SK-N-SH (cell line): ENCODE data around the gene PDGFA.

Source experiments
- EZH2phosphoT487 ChIP-seq: fragments of 200-600 bp; sonication (generic); IDR thresholded peaks from 2 replicates; pipeline ENCODE4 v1.6.1; 2017; ENCODE audit warnings: low read depth, mixed run types, mild to moderate bottlenecking, antibody characterized with exemption, moderate library complexity, borderline replicate concordance
- FOSL2 ChIP-seq: IDR thresholded peaks from 2 replicates; pipeline ENCODE4 v1.4.0; 2012; ENCODE audit warnings: low read depth, mild to moderate bottlenecking, moderate library complexity, borderline replicate concordance
- MXI1 ChIP-seq: IDR thresholded peaks from 2 replicates; pipeline ENCODE4 v1.6.1; 2012; ENCODE audit warnings: mild to moderate bottlenecking, low read depth, low read length, improper control_type of control experiment
- POLR2AphosphoS5 ChIP-seq: IDR thresholded peaks from 2 replicates; pipeline ENCODE4 v1.6.1; 2012; ENCODE audit warnings: low read depth, low read length
- RCOR1 ChIP-seq: fragments of 150-350 bp; IDR thresholded peaks from 2 replicates; pipeline ENCODE4 v1.6.1; 2017; ENCODE audit warnings: antibody characterized with exemption, low read length
- TAF1 ChIP-seq: IDR thresholded peaks from 2 replicates; pipeline ENCODE4 v1.6.1; 2012; ENCODE audit warnings: low read depth, mild to moderate bottlenecking, low read length, moderate library complexity, borderline replicate concordance
- TF ChIP-seq, protein P1 (sequence below): fragments of 200-600 bp; sonication (generic); IDR thresholded peaks from 2 replicates; pipeline ENCODE4 v1.6.1; 2017; ENCODE audit warnings: antibody characterized with exemption, mild to moderate bottlenecking, moderate library complexity

DNA sequence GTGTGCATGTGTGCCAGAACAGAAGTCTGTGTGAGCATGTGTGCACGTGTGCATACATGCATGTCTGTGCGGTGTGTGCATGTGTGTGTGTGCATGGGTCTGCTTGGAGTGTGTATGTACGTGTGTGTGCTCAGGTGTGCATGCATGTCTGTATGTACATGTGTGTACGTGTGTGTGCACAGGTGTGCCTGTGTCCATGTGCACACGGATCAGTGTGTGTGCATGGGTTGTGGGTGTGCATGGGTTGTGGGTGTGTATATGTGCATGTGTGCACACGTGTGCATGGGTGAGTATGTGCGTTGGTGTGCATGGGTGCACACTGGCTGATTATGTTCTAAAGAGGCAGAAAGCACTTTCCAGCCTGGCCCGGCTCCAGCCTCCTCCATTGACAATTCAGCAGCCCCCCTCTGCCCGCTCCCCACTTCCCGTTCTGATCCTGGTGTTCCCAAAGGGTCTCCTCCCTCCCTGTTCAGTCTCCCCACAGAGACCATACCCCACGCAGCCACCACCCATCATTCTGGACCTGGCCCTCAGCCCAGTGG lies 44.1 kb upstream of the PDGFA start:
- no peak for TF ChIP-seq TAF1
- no peak for TF ChIP-seq RCOR1
- no peak for TF ChIP-seq MXI1
- TF ChIP-seq FOSL2 = no peak
- TF ChIP-seq, protein P1, sequence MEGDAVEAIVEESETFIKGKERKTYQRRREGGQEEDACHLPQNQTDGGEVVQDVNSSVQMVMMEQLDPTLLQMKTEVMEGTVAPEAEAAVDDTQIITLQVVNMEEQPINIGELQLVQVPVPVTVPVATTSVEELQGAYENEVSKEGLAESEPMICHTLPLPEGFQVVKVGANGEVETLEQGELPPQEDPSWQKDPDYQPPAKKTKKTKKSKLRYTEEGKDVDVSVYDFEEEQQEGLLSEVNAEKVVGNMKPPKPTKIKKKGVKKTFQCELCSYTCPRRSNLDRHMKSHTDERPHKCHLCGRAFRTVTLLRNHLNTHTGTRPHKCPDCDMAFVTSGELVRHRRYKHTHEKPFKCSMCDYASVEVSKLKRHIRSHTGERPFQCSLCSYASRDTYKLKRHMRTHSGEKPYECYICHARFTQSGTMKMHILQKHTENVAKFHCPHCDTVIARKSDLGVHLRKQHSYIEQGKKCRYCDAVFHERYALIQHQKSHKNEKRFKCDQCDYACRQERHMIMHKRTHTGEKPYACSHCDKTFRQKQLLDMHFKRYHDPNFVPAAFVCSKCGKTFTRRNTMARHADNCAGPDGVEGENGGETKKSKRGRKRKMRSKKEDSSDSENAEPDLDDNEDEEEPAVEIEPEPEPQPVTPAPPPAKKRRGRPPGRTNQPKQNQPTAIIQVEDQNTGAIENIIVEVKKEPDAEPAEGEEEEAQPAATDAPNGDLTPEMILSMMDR = no peak
- no peak for TF ChIP-seq POLR2AphosphoS5
- TF ChIP-seq EZH2phosphoT487 = no peak
